WTC11 (cell line): ENCODE results near the gene CTAGE8. TPM values are rescaled to one million over a fixed set of nuclear protein-coding genes. Genes with fewer than 3 reads are reported as not detected.
"Not testable (repeated sequence)": the region's sequence is repeated elsewhere in the genome, so short reads cannot be mapped to it uniquely, and the experiment has no call there.

ENCODE experiments used
- ATAC-seq: fragments of 200-7000 bp; cut with Tn5 transposase; 2 replicates; pipeline ENCODE4 v1.10.0; 2021; ENCODE audit warnings: mild to moderate bottlenecking, moderate library complexity
- Bru-seq: library from RNA; stranded (reverse); fragments of 400-500 nt; gene quantifications from one replicate; lab custom pipeline; 2021; lab: Mats Ljungman, UMichigan
- CTCF ChIA-PET: fragments of 300-600 bp; sonication (Branson Sonifier 250); formaldehyde crosslinking; loops from one replicate; lab custom pipeline; 2021; ENCODE audit warnings: antibody characterized with exemption; lab: Charles Lee
- POLR2A ChIA-PET: fragments of 350-600 bp; sonication (Branson Sonifier 250); formaldehyde crosslinking; loops from one replicate; lab custom pipeline; 2021; ENCODE audit warnings: antibody characterized with exemption; lab: Charles Lee
- DNase-seq: peaks from one replicate; pipeline ENCODE4 v3.0.0; 2021; ENCODE audit warnings: low spot score
- H3K27ac Mint-ChIP-seq: 2 replicates; pipeline ENCODE4 v1.8.0; 2021; ENCODE audit warnings: mixed read lengths
- H3K27me3 Mint-ChIP-seq: 2 replicates; pipeline ENCODE4 v1.8.0; 2021; ENCODE audit warnings: low read depth, mild to moderate bottlenecking, moderate library complexity, mixed read lengths
- H3K36me3 Mint-ChIP-seq: 2 replicates; pipeline ENCODE4 v1.8.0; 2021; ENCODE audit warnings: mixed read lengths
- H3K4me1 Mint-ChIP-seq: 2 replicates; pipeline ENCODE4 v1.8.0; 2022; ENCODE audit warnings: mixed read lengths
- H3K4me3 Mint-ChIP-seq: 2 replicates; pipeline ENCODE4 v1.8.0; 2021; ENCODE audit warnings: mild to moderate bottlenecking, moderate library complexity, mixed read lengths
- H3K9me3 Mint-ChIP-seq: 2 replicates; pipeline ENCODE4 v1.8.0; 2021; ENCODE audit warnings: mixed read lengths
- long read RNA-seq, 3 experiments: library from RNA in 1 of 3; library from capped mRNA in 1 of 3; library from polyadenylated mRNA in 1 of 3; unstranded in 2 of 3; stranded (forward) in 1 of 3; transcript quantifications; one replicate each; pipeline ENCODE4 v2.0.0, GENCODE V29; 2021
- total RNA-seq: library from RNA; stranded (reverse); gene quantifications from 3 replicates; pipeline ENCODE4 v1.2.3, GENCODE V29; 2021

Gene CTAGE8, protein sequence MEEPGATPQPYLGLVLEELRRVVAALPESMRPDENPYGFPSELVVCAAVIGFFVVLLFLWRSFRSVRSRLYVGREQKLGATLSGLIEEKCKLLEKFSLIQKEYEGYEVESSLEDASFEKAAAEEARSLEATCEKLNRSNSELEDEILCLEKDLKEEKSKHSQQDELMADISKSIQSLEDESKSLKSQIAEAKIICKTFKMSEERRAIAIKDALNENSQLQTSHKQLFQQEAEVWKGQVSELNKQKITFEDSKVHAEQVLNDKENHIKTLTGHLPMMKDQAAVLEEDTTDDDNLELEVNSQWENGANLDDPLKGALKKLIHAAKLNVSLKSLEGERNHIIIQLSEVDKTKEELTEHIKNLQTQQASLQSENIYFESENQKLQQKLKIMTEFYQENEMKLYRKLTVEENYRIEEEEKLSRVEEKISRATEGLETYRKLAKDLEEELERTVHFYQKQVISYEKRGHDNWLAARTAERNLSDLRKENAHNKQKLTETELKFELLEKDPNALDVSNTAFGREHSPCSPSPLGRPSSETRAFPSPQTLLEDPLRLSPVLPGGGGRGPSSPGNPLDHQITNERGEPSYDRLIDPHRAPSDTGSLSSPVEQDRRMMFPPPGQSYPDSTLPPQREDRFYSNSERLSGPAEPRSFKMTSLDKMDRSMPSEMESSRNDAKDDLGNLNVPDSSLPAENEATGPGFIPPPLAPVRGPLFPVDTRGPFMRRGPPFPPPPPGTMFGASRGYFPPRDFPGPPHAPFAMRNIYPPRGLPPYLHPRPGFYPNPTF
- total RNA-seq: 5.6 to 8.4 TPM (median 7.9 TPM) in 3 replicates
- Bru-seq, nascent RNA: percentile 52 among the genes with signal in this experiment
- long read RNA-seq, experiment 1, transcript CTAGE8-201 (1 exons, 2,588 nt): major isoform, 26 of 26 reads
- long read RNA-seq, experiment 1, partial matches to known transcripts: 0 of 26 reads
- long read RNA-seq, experiment 1, other reads (novel, unspliced or antisense): 0 of 26 reads
- long read RNA-seq, experiment 2, transcript CTAGE8-201 (1 exons, 2,588 nt): major isoform, 7 of 7 reads
- long read RNA-seq, experiment 2, partial matches to known transcripts: 0 of 7 reads
- long read RNA-seq, experiment 2, other reads (novel, unspliced or antisense): 0 of 7 reads
- long read RNA-seq, experiment 3: 0 reads

GRCh38 chr7:144269188-144269587, at the start of gene CTAGE8:
Gene CTAGE8 (minus strand): TSS chr7:144269288. CDS start chr7:144269250, 38 bp downstream.
- H3K27ac Mint-ChIP-seq, ATAC-seq, H3K9me3 Mint-ChIP-seq, H3K27me3 Mint-ChIP-seq, H3K4me3 Mint-ChIP-seq, H3K36me3 Mint-ChIP-seq, DNase-seq, H3K4me1 Mint-ChIP-seq, CTCF ChIA-PET, POLR2A ChIA-PET: not testable (repeated sequence)

DNA sequence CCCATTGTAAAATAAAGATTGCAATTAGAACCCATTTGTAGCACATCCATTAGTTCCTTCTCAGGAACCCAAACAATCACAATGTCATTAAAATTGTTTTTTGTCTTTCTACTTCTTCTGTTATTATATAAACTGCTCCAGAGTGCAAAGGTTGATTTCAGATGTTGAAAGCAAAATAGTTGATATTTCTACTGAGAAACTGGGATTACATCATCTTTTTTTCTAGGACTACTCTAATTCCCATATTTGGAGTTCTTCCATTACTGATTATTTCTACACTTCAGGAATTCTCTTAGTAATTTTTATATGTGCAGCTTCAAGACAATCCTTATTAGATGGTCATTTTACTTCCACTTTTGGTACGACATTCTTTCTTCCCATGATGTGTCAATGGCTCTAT, 48.4 kb upstream of the CTAGE8 start:
- ATAC-seq, POLR2A ChIA-PET, H3K4me3 Mint-ChIP-seq, H3K4me1 Mint-ChIP-seq, DNase-seq, H3K36me3 Mint-ChIP-seq, CTCF ChIA-PET, H3K9me3 Mint-ChIP-seq, H3K27ac Mint-ChIP-seq, H3K27me3 Mint-ChIP-seq: not testable (repeated sequence)

DNA sequence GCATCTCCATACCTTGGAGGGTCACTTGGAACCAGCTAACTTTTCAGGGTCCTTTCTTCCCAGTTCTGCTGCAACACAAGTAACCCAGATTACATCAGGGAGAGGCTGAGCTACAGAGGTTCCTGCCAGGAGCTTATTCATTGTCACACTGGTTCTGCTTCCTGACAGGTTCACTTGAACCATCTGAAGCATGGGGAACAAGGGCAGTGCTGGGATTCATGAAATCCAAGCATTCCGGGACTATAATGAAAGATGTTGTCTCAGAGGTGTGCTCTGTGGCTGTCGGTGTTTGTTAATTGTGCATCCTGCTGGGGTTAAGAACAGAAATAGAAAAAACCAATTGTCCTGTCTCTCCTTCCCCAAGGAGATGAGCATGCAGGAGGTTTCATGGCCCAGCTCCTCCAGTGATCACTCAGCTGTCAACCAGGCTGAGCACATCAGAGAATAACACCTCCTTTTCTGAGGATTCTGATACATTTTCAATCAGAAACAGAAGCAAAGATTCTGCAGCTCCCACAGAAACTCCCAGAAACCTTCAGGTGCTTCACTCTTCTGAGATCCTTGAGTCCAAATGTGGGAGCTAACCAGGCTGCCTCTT, 42.9 kb upstream of the CTAGE8 start, which contains the start of gene OR2A1:
Gene OR2A1, plus strand, starts transcription at position 548 of the 598 bp plus-strand sequence. CDS start 5,706 bp downstream, outside the sequence.
- ATAC-seq: peak; percentile 59
- H3K36me3 Mint-ChIP-seq, POLR2A ChIA-PET: not testable (repeated sequence)

DNA sequence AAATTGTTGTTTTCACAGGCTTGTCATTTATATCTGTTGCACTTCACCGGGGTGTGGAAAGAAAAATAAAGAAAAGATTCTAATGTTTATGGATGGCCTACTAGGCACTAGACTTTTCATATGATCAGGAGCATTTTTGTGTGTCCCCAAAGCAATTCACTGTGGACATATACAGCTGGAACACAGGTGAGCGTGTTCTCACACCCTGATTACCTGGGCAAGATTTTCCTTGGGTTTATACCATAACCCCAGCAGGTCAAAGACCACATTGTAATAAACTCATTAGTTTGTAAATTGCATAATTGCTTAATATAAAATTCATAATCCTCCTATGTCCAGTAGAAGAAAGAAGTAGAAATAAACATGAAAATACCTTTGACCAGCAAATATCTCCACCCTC, 42.1 kb upstream of the CTAGE8 start:
- H3K27ac Mint-ChIP-seq, CTCF ChIA-PET, H3K36me3 Mint-ChIP-seq, DNase-seq, ATAC-seq, H3K4me3 Mint-ChIP-seq, H3K4me1 Mint-ChIP-seq, POLR2A ChIA-PET, H3K9me3 Mint-ChIP-seq, H3K27me3 Mint-ChIP-seq: not testable (repeated sequence)

More for the DNA sequence above, 42.9 kb upstream of the CTAGE8 start, which contains the start of gene OR2A1:
- CTCF ChIA-PET, H3K9me3 Mint-ChIP-seq, H3K27me3 Mint-ChIP-seq, DNase-seq, H3K4me3 Mint-ChIP-seq, H3K27ac Mint-ChIP-seq, H3K4me1 Mint-ChIP-seq: not testable (repeated sequence)

GRCh38 chr7:144309702-144310101, 40.6 kb upstream of the CTAGE8 start:
- H3K27me3 Mint-ChIP-seq, H3K27ac Mint-ChIP-seq, POLR2A ChIA-PET, DNase-seq, CTCF ChIA-PET, H3K36me3 Mint-ChIP-seq, H3K9me3 Mint-ChIP-seq, H3K4me1 Mint-ChIP-seq, H3K4me3 Mint-ChIP-seq: not testable (repeated sequence)
- peak; percentile 82 for ATAC-seq

DNA sequence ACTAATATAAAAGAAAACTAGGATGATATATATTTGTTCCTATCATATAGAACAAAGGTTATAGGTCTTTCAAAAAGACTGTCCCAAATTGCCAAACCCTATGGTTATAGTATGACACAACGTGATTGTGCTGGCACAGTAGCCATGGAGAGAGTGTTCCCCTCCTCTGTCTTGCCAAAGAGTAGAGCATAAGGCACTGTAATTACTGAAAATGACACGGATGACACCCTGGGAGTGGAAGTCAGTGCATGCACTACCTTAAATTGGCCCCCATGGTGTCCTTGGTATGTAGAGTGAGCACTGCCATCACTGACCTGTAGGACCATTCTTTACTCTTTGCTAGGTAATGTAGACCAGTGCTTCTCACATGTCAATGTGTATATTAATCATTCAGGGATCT, 36.1 kb upstream of the CTAGE8 start:
- CTCF ChIA-PET, H3K4me1 Mint-ChIP-seq, H3K9me3 Mint-ChIP-seq, H3K4me3 Mint-ChIP-seq, POLR2A ChIA-PET, H3K27ac Mint-ChIP-seq, H3K27me3 Mint-ChIP-seq, H3K36me3 Mint-ChIP-seq, DNase-seq: not testable (repeated sequence)
- ATAC-seq: peak; percentile 24

DNA sequence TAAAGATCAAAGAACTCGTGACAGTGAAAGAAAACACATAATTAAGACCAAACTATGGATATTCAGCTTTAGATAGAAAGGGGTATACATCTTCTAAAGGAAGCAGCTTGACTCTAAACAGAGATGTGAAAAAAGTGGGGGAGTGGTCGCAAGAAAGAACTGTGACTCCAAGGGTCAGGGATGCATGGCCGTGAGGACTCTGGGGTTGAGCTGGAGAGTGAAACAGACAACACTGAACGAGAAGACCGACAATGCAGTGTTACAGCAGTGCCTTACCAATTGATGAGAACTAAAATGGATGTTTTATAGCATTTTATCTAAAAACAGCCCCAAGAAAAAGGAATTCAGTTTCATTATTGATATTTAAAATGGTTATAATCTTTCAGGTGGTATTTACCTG, 34.5 kb upstream of the CTAGE8 start:
- H3K27me3 Mint-ChIP-seq, H3K4me1 Mint-ChIP-seq, H3K27ac Mint-ChIP-seq, H3K9me3 Mint-ChIP-seq, DNase-seq, H3K36me3 Mint-ChIP-seq, CTCF ChIA-PET, POLR2A ChIA-PET, H3K4me3 Mint-ChIP-seq: not testable (repeated sequence)
- ATAC-seq: peak; percentile 69

DNA sequence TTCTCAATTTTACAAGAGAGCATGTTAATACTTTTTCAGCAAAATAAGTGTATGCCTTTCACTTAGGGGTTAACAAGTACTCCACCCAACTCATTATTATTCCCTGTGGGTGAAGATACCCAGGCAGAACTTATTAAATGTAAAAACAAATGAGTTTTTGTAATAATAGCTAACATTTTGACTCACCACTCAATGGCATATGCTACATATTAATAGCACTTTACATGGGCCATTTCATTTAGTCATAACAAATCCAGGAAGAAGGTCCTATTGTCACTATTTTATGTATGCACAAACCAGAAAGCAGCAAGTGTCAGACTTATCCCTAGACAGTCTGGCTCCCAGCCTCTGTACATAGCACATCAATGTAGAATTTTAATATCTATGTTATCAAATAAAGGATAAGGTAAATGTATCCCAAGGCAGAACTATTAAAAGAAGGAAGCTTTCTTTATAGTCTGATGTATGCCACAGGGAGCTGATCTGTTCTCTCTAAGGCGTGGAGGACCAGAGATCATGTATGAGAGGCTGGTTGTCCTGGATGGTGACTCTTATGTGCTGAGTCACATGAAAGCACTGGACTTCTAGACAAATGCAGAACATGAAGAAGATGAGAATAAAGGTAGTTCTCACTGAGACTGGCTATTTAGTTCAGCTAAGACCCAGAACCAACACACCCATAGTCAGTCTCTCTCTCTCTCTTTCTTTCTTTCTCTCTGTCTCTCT, 33.7 kb upstream of the CTAGE8 start:
- not testable (repeated sequence) for H3K4me1 Mint-ChIP-seq, ATAC-seq

GRCh38 chr7:144293794-144294499, 24.9 kb upstream of the CTAGE8 start:
- DNase-seq, H3K9me3 Mint-ChIP-seq, H3K4me1 Mint-ChIP-seq, H3K4me3 Mint-ChIP-seq, POLR2A ChIA-PET, H3K27me3 Mint-ChIP-seq, H3K27ac Mint-ChIP-seq, H3K36me3 Mint-ChIP-seq, CTCF ChIA-PET: not testable (repeated sequence)
- ATAC-seq: peak; percentile 85

More for the DNA sequence above, 33.7 kb upstream of the CTAGE8 start:
- DNase-seq, CTCF ChIA-PET, H3K9me3 Mint-ChIP-seq, H3K36me3 Mint-ChIP-seq, H3K27me3 Mint-ChIP-seq, POLR2A ChIA-PET, H3K4me3 Mint-ChIP-seq: not testable (repeated sequence)
- H3K27ac Mint-ChIP-seq: peak overlapping the region; percentile 44; the same call in 1 of the 2 replicates

- H3K36me3 Mint-ChIP-seq, ATAC-seq, CTCF ChIA-PET, H3K27ac Mint-ChIP-seq, H3K9me3 Mint-ChIP-seq, H3K4me3 Mint-ChIP-seq, DNase-seq, H3K27me3 Mint-ChIP-seq, POLR2A ChIA-PET, H3K4me1 Mint-ChIP-seq: not testable (repeated sequence)
These were observed 23.5 kb upstream of the CTAGE8 start for GRCh38 chr7:144292384-144293161.
